HG03097 (cell line): ENCODE measurements around the gene STMN1.
A peak's percentile ranks its signal among the peaks of the same experiment; 100 is the strongest.

Experiments used
- ATAC-seq: cut with Tn5 transposase; IDR thresholded peaks from one replicate; pipeline ENCODE4 v1.9.1; 2021; ENCODE audit not compliant: unreplicated experiment, low FRiP score

The STMN1 gene

GRCh38 chr1:25922056-25922970 lies 16.1 kb upstream of the STMN1 start:
- ATAC-seq: no peak

- ATAC-seq: no peak
Observed at GRCh38 chr1:25918615-25919014, 12.4 kb upstream of the STMN1 start.

- ATAC-seq: no peak
Observed at GRCh38 chr1:25917996-25918395, 11.8 kb upstream of the STMN1 start.

GRCh38 chr1:25916460-25916859 lies 10.2 kb upstream of the STMN1 start:
- no peak for ATAC-seq

GRCh38 chr1:25914074-25914995 lies 8.1 kb upstream of the STMN1 start:
- no peak for ATAC-seq

GRCh38 chr1:25913206-25913605 lies 7.0 kb upstream of the STMN1 start:
- ATAC-seq: no peak

- no peak for ATAC-seq
Observed at GRCh38 chr1:25912076-25912831, 6.0 kb upstream of the STMN1 start.

GRCh38 chr1:25911162-25911561 lies 4.9 kb upstream of the STMN1 start:
- ATAC-seq: no peak

GRCh38 chr1:25909040-25909439 lies 2.8 kb upstream of the STMN1 start:
- ATAC-seq: no peak

- ATAC-seq: no peak
Observed at GRCh38 chr1:25908161-25908560, 1.9 kb upstream of the STMN1 start.

- ATAC-seq: no peak
Observed at GRCh38 chr1:25907601-25908000, 1.4 kb upstream of the STMN1 start.

- no peak for ATAC-seq
Observed at GRCh38 chr1:25906644-25907300, 553 bp upstream of the STMN1 start.

- peak; percentile 65 for ATAC-seq
Observed at GRCh38 chr1:25904943-25905679, 1.1 kb downstream of the STMN1 start.

- no peak for ATAC-seq
Observed at GRCh38 chr1:25903986-25904385, 2.2 kb downstream of the STMN1 start.

GRCh38 chr1:25902462-25902861 lies 3.8 kb downstream of the STMN1 start:
- no peak for ATAC-seq

- no peak for ATAC-seq
Observed at GRCh38 chr1:25900219-25900618, 6.0 kb downstream of the STMN1 start.

- ATAC-seq: no peak
Observed at GRCh38 chr1:25899792-25900191, 6.4 kb downstream of the STMN1 start.

- no peak for ATAC-seq
Observed at GRCh38 chr1:25898223-25899015, 7.8 kb downstream of the STMN1 start.

GRCh38 chr1:25897754-25898153 lies 8.5 kb downstream of the STMN1 start:
- ATAC-seq: no peak
